ENCODE measurements around the gene B4GALNT3. TPM values are rescaled to one million over a fixed set of nuclear protein-coding genes. Genes with fewer than 3 reads are reported as not detected.

B4GALNT3 gene
- polyA plus RNA-seq, 2 of the 4 experiments (the other 2 are of a cell fraction) = 0.43 to 0.53 TPM

DNA sequence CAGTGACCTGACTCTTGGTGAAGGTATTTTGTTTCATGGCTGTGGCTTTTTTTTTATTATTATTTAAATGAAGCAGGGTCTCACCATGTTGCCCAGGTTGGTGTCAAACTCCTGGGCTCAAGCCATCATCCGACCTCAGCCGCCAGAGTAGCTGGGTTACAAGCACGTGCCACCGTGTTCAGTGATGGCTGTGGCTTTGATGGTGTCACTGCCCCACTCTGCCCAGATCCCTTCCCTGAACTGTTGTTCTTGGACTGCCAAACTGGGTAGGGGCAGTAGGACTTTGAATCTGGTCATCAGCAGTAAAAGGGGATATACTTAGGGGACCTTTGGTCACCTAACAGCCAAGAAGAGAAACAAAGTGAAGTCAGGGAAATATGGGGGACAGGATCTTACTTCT lies 19.4 kb downstream of the B4GALNT3 start:
- TF ChIP-seq NFE2L2 (conservative IDR thresholded peaks at IDR 0.05; ENCODE audit: low read length) (no peak), FOSL2 (IDR thresholded peaks at IDR 0.05) (no peak), FOSL2 (CRISPR knock-in tag; IDR thresholded peaks at IDR 0.05) (no peak), HOXB5 (CRISPR knock-in tag; IDR thresholded peaks at IDR 0.05) (no peak), RCOR1 (IDR thresholded peaks at IDR 0.05; ENCODE audit: low read depth, low read length) (no peak), KDM5A (IDR thresholded peaks at IDR 0.05) (no peak), RNF2 (IDR thresholded peaks at IDR 0.05; ENCODE audit: borderline replicate concordance, low read depth) (no peak), CEBPB (IDR thresholded peaks at IDR 0.05) (no peak), POLR2AphosphoS2 (conservative IDR thresholded peaks at IDR 0.05; ENCODE audit: low read length) (no peak)
- TF ChIP-seq, protein P1, sequence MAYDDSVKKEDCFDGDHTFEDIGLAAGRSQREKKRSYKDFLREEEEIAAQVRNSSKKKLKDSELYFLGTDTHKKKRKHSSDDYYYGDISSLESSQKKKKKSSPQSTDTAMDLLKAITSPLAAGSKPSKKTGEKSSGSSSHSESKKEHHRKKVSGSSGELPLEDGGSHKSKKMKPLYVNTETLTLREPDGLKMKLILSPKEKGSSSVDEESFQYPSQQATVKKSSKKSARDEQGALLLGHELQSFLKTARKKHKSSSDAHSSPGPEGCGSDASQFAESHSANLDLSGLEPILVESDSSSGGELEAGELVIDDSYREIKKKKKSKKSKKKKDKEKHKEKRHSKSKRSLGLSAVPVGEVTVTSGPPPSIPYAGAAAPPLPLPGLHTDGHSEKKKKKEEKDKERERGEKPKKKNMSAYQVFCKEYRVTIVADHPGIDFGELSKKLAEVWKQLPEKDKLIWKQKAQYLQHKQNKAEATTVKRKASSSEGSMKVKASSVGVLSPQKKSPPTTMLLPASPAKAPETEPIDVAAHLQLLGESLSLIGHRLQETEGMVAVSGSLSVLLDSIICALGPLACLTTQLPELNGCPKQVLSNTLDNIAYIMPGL (CRISPR knock-in tag; IDR thresholded peaks at IDR 0.05; ENCODE audit: borderline replicate concordance) = no peak
- TF ChIP-seq, protein P2, sequence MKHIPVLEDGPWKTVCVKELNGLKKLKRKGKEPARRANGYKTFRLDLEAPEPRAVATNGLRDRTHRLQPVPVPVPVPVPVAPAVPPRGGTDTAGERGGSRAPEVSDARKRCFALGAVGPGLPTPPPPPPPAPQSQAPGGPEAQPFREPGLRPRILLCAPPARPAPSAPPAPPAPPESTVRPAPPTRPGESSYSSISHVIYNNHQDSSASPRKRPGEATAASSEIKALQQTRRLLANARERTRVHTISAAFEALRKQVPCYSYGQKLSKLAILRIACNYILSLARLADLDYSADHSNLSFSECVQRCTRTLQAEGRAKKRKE (CRISPR knock-in tag; IDR thresholded peaks at IDR 0.05; ENCODE audit: low read depth) = no peak
- POLR2A ChIA-PET = no interaction called here
- FAIRE-seq (no peak), DNase-seq (ENCODE audit: low read depth in 1 of 2, low spot score in 1 of 2) (no peak), ATAC-seq (no peak)
- Histone ChIP-seq H3K4me2 (no peak overlapping the region), H3K4me3 (no peak overlapping the region), H3K4me1 (no peaks in the 10 kb centered on the region), H3K9me3 (no peaks in the 10 kb centered on the region), H3K27ac (no peak overlapping the region)
- CTCF ChIA-PET = interaction anchor here (1.2 to 5.1 kb wide), 3 partner anchors 12 to 68 kb away, joined by 3 to 35 read pairs (median 15); no protein-coding TSS in a partner anchor
- WGBS (ENCODE audit: missing lambda C conversion rate) = 71% methylated on average over 4 of the region's 4 CpGs

DNA sequence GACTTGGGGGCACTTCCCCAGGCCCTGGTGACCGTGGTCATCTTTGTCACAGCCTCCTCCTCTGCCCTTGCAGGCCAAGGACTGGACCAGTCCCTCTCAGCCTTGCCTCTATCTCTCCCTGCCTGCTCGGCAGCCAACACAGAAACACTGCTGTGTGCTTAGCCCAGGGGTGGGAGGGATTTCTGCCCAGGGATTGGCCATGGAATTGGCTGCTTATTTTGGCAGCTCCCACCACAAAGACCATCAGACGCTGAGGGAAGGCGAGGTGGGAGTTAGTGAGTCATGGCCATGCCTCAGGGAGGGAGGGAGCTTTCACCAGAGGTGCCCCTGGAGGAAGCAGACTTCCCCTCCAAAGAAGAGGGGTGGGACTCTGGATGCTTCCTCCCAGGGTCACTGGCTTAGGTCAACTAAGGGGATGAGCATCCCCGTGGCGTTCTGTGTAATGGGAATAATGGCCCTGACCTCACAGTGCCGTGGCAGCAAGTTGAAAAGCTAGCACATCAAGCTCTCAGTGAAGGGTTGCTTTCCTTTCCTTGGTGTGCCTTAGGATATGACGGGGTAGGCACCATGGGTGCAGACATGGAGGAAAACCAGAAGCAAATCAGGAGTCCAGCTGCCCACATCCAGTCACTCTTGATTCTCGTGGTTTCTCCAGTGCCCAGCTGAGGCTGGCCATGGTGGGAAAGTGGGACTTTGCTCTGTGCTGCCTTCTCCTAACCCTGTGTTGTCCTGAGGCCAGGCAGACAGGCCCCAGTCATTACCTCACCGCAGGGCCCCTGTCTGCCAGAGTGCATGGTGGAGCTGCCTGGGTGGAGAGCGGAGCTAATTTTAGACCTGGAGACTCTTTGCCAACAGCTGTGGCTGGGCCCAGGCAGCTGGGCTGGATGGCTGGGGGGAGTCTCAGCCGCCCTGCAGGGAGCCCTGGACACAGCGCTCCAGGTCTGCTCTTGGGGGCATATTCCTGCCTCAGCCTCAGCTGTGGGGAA lies 21.4 kb downstream of the B4GALNT3 start:
- Histone ChIP-seq H3K4me3 (no peak overlapping the region), H3K4me2 (no peak overlapping the region), H3K9me3 (no peaks in the 10 kb centered on the region), H3K4me1 (no peaks in the 10 kb centered on the region), H3K27ac (no peak overlapping the region)
- 40% methylated on average over 12 of the region's 13 CpGs for WGBS (ENCODE audit: missing lambda C conversion rate)
- ChIA-PET CTCF (interaction anchor here (1.2 to 9.9 kb wide), 4 partner anchors 19 to 66 kb away, joined by 3 to 46 read pairs (median 13); no protein-coding TSS in a partner anchor), POLR2A (no interaction called here)
- DNase-seq (ENCODE audit: low read depth in 1 of 2, low spot score in 1 of 2) (no peak), ATAC-seq (no peak; a peak in 2 of 6 replicates), FAIRE-seq (no peak)
- TF ChIP-seq, protein P3, sequence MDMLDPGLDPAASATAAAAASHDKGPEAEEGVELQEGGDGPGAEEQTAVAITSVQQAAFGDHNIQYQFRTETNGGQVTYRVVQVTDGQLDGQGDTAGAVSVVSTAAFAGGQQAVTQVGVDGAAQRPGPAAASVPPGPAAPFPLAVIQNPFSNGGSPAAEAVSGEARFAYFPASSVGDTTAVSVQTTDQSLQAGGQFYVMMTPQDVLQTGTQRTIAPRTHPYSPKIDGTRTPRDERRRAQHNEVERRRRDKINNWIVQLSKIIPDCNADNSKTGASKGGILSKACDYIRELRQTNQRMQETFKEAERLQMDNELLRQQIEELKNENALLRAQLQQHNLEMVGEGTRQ (IDR thresholded peaks at IDR 0.05) = no peak
- TF ChIP-seq POLR2AphosphoS2 (conservative IDR thresholded peaks at IDR 0.05; ENCODE audit: low read length) (no peak), NPAS2 (CRISPR knock-in tag; IDR thresholded peaks at IDR 0.05; ENCODE audit: borderline replicate concordance) (no peak), HEYL (CRISPR knock-in tag; IDR thresholded peaks at IDR 0.05) (no peak), ZFP36 (IDR thresholded peaks at IDR 0.05; ENCODE audit: borderline replicate concordance, partially characterized antibody) (no peak), EHMT2 (IDR thresholded peaks at IDR 0.05; ENCODE audit: low read depth) (no peak), TFCP2L1 (CRISPR knock-in tag; IDR thresholded peaks at IDR 0.05) (no peak), ZSCAN20 (CRISPR knock-in tag; IDR thresholded peaks at IDR 0.05) (no peak), EP300 (IDR thresholded peaks at IDR 0.05) (no peak), MAFK (IDR thresholded peaks at IDR 0.05; ENCODE audit: partially characterized antibody) (no peak), HOXB5 (CRISPR knock-in tag; IDR thresholded peaks at IDR 0.05) (no peak), CHD2 (IDR thresholded peaks at IDR 0.05; ENCODE audit: low read length, partially characterized antibody) (no peak)
- TF ChIP-seq, protein P2 (CRISPR knock-in tag; IDR thresholded peaks at IDR 0.05; ENCODE audit: low read depth) = no peak
- TF ChIP-seq, protein P4, sequence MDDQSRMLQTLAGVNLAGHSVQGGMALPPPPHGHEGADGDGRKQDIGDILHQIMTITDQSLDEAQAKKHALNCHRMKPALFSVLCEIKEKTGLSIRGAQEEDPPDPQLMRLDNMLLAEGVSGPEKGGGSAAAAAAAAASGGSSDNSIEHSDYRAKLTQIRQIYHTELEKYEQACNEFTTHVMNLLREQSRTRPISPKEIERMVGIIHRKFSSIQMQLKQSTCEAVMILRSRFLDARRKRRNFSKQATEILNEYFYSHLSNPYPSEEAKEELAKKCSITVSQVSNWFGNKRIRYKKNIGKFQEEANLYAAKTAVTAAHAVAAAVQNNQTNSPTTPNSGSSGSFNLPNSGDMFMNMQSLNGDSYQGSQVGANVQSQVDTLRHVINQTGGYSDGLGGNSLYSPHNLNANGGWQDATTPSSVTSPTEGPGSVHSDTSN (IDR thresholded peaks at IDR 0.05) = no peak
- TF ChIP-seq, protein P5, sequence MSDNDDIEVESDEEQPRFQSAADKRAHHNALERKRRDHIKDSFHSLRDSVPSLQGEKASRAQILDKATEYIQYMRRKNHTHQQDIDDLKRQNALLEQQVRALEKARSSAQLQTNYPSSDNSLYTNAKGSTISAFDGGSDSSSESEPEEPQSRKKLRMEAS (IDR thresholded peaks at IDR 0.05) = no peak
